Inflammatory macrophage treated with lipopolysaccharide for 4 hours (primary cell): Measurements from ENCODE around the gene PDZRN3.

ENCODE experiments used
- DNase-seq: peaks from one replicate; pipeline ENCODE4 v3.0.0-alpha.2; 2020

The PDZRN3 gene

DNA sequence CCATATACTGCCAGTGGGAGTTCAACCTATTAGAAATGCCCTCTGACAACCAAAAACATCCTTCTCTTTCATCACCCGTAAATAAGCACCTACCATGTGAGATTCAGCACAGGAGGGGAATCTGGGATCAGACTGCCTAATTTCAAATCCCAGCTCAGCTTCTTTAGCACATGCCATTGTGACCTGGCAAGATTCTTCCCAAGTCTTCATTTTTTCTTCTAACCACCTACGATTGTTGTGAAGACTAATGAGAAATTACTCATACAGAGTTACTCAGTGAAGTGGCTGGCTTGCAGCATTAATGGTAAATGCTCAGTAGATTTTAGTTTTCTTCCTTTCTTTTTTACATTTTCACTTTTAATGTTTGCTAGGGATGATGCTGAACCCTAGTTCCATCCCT lies 176.7 kb downstream of the PDZRN3 start:
- peak; percentile 4 for DNase-seq

DNA sequence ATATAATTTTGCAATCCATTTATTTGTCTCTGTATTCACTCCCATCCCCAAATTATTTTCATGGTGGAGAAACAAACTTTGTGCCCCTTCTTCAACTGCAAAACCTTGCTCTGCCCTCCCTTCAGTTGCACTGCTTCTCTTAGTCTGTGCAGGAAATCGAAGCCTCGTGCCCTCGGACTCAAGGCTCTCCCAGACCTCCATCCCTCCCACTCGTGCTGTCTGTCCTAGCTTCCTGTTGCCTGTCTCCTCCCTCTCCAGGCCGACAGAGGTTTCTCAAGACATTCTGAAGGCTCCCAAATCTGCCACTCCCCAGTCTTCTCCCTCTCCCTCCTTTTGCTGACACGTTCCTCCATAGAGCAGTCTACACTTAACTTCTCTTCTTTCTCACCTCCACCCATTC lies 177.6 kb downstream of the PDZRN3 start:
- DNase-seq, result peak; percentile 44

DNA sequence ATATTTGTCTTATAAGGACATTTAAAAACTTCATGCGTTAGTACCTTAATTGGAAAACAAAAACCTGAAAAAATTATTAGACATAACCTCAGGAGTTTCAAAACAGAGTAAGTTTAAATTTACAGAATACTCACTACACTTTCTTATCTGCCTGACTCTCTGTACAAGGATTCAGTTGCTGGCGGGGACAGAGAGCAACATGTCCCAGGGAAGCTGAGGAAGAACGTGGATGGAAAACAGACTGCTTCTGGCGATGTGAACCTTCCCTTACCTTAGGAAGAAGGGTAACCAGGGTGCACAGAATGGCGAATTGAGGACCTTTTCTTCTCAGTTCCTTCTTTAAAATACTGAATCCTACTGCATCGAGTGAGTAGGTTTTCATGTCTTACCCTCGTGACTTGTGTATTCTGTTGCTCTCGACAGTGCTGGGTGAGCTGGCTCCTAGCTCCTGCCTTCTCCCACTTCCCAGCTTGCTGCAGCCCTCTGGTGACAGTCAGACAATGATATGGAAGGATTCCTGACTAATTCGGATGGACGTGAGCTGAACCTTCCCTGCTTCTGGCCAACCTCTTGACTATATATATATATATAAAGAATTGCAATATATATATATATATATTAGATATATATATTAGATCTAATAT lies 178.2 kb downstream of the PDZRN3 start:
- no peak for DNase-seq

DNA sequence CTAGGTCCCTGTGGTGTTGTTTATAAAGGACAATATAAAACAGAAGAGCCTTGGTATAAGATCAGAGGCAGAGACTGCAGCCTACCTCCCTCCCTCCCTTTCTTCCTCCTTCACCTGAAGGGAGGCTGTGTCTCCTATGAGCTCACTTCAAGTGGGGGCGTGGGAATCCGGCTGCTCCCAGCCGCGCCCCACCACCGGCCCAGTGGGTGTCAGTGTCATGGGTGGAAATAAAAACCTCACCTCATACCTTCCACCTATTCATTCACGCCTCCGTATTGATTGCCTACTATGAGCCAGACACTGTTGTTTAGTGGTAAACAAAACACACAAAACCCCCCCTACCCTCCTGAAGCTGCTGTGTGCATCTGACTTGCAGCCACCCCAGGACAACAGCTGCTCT lies 181.9 kb downstream of the PDZRN3 start:
- no peak for DNase-seq

DNA sequence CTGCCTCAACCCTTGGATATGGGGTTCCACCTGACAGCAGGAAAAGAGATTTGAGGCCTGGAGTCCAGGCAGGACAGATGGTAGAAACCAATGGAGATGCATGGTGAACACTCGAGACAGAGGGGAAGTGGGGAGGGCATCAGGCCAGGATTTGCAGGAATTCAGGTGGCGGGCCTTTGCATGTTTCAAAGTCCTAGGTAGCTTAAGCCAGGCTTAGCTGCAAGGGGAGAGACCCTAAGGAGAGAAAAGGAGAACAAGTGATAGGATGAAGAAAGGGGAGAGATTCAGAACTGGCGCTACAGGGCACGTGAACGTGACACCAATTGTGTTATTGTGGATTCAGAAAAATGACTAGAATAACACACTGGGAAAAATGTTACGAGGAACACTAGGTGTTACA lies 182.6 kb downstream of the PDZRN3 start:
- no peak for DNase-seq

DNA sequence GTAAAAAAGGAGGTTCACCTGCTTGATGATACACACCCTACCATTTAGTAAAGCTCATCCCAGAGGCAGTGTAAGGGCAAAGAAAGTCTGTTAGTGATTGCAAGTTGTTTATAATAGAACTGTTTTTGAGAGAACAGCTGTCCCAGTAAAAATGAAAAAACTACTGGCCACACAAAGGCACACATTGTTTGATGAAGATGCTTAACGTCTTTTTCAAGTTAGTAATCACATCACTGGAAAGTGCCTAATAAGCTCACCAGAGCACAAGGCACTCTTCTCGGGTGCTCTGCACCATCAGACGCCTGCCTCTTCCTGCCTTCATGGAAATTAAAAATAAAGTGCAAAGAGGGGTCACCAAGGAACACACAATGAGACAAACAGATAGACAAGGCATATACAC lies 186.9 kb downstream of the PDZRN3 start:
- DNase-seq, result no peak

DNA sequence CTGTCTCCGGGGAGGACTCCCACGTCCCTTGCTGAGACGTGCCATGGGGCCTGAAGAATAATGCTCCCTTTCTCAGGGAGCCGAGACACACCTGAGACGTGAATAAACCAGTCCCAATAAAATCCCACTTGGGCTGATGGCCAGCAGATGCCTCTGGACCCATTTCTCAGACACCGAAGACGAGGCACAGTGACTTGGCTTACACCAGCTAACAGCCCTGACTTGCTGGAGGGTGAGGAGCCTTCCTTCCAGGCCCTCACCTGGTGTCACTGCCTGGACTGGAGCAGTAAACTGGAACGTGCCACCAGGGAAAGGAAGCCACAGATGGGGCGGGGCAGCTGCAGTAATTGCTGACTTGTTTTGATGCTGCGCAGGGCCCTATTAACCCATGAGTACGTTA lies 189.7 kb downstream of the PDZRN3 start:
- DNase-seq, result no peak

DNA sequence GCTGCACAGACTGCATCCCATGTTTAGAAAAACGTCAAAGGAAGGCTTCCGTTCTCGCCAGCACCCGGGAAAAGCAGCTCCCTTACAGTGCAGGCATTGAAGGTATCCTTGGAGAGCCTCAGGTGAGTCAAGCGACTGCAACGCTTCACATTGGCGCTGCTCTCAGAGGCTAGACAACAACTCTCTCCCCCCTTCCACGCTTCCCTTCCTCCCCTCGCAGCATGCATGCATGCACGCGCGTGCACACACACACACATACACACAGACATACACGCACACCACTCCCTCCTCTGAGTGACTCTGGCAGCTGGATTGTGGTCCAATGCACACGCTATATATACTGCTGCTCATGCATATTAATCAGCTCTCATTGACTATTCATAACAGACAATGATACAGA lies 191.1 kb downstream of the PDZRN3 start:
- DNase-seq, result no peak

DNA sequence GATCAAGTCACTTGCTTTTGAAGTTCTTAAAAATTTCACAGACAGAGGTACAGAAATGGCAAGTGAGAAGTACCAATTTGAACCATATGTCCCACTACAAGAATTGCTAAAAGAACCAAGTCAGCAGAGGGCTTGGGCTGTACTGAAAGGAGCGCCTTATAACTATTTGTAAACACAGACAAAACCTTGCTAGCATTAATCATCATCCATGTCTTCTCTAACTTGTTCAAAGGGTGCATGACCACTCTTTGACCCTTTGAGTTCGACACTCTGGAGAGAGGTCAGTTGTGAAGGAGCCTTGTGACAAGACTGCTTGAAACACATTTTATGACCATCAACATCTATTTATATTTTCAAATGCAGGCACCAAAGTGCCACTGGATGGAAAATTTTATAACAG lies 191.7 kb downstream of the PDZRN3 start:
- no peak for DNase-seq

DNA sequence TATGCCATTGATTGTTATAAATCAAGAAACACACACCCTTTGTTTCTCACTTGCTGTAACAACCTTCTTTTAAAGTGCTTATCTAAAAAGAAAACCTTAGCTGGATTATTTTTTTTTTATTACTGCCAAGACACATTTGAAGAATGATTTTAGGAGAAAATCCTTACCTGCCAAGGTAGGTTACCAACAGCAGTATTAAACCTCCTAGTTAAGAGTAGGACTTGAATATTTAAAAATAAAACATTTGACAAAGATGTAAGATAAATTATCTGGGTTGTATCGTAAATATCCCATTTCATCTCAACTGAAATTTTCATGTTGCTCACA lies 192.1 kb downstream of the PDZRN3 start:
- no peak for DNase-seq

DNA sequence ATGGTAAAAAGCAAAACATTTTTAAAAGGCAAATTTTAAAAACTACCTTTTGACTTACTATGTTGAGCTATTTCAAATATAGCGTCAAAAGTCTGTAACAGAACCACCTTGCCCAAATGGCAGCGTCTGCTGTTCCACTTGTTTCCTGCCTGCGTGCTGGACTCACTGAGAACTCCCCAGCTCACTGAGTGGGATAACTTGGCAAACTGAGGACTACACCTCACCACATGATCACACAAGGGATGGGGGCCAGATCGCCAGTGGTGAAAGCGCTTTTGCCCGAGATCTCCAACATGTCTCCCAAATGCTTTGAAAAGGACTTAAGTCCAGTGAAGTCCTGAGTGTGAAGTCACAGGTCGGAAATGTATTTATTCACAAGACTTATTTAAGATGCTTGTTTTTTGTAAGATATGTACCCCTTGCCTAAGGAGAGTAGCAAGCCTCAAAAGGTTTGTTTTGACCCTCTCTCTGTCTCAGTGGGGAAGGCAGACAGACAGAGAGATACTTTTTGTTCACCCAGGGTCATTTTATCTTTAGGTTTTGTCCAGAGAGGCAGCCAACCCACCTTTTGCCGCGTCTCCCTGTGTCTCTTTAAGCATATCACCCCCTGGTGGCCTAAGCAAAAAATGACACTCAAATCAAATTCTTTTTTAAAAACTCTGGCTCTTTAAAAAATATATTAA lies 192.6 kb downstream of the PDZRN3 start:
- DNase-seq, result peak; percentile 36

DNA sequence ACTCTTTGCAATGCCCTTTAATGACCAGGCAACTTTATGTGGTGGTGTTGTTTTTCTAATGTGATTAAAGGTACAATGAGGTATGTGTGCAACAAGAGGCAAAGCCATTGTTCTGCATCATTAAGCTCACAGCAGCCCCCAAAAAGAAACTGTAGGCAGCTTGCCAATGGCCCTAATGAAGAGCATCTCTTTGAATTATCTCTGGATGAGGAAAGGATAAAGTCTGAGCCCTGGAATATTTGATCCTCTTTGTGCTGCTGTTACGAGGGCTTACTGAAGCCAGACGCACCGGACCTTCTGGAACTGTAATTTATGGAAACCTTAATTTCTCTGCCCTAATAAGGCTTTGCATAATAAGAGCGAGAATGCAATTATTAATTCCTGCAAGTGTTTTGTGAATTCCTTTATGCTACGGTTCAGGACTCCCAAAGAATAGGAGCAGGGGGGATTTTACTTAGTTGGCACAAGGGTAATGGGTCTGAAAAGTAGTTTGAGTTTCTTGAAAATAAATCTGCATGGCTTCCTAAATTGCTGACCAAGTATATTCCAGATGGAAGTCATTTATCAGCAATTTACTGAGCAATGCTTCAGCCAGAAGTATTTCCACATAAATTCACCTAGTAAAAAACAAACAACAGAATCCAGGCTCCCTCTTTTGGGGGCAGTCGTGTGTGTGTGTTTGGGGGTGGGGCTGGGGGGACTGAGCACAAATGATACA lies 193.4 kb downstream of the PDZRN3 start:
- DNase-seq, result no peak

DNA sequence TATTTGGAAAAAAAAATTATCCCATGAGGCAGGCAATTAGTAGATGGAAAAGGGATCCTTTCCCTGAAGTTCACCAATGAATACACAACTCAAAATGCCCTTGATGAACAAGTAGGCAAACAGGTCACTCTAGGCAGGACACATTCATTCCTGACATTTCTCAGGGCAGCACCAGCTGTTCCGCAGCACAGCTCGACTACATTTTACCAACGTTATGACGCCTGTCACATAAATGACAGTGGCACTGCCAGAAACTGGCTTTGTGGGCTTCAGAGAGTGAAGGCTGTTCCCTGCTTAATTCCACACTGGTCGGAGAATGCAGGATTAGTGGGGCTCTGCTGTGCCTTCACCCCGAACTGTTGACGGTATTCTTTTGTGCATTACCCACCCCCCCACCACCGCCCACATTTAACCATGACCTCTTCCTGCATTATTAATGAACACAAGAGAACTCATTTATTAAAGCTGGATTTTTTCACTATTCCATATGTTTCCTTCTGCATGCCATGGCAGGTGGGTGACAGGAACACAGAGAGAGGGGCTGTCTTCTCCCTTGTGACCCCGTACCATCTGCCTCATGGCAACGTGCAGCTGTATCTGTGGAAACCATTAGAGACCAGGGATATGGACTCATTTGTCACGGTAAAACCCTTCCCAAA lies 197.6 kb downstream of the PDZRN3 start:
- no peak for DNase-seq

DNA sequence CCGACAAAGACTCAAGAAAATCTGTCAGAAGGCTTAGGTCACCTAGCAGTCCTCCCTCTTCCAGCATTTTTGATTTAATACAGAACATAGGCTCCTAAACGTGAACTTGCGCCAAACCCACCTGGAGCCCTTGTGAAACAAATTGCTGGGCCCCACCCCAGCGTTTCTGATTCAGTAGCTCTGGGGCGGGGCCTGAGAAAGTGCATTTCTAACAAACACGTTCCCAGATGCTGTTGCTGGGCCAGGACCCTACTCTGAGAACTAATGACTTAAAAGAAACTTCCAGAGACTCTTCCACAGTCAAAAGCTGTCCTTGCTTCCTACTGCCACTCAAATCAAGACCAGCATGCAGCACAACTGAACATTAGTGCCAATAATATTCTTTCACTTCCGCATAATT lies 198.1 kb downstream of the PDZRN3 start:
- no peak for DNase-seq

DNA sequence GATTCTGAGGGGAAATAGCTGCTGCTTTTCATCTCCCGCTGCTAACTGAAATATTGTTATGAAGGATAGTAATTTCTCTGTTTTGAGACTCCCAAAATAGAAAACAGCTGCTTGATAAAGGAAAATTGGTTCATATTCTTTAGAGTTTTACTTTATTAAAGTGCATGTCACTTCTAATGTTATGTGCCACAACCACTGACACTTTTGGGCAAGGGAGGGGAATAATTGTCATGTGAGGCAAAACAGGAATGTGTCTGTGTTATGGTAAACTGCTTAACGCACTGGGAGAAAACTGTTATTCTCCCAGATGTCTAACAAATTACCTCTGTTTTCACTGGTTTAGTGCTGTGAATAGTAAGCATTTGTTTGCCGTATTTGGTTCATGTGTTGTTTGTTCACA lies 201.6 kb downstream of the PDZRN3 start:
- DNase-seq, result no peak

DNA sequence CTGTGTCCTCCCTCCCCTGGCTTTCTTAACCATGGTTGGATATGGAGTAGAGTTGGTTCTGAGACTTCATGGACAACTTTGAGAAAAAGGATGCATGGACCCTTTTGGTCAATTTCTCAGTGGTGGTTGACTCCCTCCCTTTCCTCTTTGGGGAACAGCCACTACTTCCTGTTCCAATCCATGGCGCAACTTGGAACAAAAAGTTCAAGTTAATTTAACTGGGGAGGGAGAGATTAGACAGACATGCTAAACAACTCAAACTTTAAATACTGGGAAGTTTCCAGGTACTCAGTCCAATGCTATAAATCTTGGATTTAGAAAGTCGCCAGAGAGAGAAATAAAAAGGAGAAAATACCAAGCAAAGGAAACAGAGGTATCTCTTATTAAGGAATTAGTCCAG lies 202.2 kb downstream of the PDZRN3 start:
- DNase-seq, result no peak

DNA sequence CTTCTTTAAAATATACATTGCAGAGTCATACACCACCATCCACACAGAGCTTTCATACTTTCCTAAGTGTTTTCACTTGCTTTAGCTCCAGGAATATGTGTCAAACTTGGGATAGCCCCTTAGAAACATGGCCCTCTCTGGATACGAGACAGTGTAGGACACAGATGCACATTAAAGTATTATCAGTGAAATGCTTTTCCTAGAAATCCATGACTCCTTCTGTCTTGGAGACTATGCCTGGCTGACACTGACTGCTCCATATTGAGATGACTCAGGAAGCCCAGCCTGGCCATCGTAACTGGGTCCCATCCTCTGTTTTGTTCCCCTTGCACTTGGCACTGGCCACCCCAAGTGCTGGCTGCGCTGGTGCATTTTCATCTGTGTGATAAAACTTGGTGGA lies 204.8 kb downstream of the PDZRN3 start:
- no peak for DNase-seq

DNA sequence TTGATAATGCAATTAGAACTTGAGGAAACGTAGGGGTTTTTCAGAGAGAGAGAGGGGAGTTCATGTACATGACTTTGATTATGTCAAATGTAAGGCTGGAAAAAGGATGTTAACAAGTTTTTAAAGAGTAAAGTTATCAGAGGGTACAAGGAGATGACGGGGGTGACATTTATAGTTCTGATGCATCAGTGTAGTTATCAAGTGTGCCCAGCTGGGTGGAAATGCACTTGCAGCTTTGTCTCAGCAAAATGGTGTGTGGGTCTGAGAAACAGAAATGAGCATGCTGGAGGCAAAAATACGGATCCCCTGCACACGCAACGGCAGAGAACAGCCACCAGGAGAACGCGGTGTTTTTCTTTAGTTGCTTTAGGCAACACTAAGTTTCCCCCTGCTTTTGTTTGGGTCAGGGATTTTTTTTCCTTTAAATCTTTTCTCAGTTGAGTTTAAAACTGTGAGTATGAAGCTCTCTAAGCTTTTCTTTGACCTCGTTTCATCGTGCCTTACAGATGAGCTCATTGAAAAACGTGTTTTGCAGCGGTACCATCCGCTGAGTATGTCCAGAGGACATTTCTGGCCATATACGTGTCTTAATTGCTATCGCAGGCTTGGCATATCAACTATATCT lies 205.4 kb downstream of the PDZRN3 start:
- no peak for DNase-seq

DNA sequence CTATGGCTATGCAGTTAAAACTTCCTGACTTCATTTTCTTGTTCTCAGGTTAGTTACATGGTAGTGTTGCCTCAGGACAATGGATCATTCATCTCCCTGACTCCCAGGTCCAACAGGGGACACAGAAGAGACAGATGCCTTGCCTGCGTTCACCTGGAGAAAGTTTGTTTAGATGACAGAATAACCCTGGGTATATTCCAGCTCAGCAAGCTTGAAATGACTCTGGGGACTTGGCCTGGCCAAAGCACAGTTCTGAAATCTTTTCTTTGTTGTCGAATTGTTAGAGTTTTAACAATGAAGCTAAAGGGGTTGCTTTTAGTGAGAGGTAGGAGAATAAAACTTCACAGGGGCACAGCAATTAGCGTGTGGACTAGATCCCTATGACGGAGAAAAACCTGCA lies 206.1 kb downstream of the PDZRN3 start:
- DNase-seq, result no peak

DNA sequence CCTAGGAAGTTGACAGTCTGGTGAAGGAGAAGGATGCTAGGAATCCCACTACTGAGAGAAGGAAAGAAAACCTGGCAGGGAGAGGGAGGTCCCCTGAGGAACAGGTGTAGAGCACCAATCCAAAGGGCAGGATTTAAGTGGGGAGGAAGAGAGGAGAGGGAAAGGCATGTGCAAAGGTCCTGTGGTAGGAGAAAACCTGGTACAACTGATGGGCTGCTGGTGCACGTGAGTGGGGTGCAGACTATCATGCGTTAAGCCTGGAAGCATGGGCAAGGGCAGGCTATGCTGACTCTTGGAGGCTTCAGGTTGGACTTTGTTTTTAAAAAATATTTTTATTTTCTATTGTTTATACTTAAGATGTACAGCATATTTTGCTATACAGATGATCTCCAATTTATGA lies 209.6 kb downstream of the PDZRN3 start:
- DNase-seq, result no peak

DNA sequence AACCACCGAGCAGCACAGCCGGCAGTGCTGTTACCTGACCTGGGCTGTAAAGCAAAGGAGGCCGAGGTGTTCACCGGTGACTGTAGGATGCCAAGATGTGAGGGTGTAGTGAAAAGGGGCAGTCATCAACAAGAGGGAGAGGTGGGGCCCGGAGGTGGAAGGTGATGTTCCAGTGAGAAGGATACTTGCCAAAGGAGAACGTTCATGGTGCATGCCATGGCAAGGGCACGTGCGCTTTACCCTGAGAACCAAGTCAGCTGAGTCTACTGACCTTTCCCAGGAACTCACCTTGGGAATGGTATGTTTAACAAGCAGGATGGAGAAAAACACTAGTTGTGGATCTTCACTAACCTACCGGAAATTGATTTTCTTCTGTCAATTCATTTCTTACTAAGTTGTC lies 211.1 kb downstream of the PDZRN3 start:
- no peak for DNase-seq

DNA sequence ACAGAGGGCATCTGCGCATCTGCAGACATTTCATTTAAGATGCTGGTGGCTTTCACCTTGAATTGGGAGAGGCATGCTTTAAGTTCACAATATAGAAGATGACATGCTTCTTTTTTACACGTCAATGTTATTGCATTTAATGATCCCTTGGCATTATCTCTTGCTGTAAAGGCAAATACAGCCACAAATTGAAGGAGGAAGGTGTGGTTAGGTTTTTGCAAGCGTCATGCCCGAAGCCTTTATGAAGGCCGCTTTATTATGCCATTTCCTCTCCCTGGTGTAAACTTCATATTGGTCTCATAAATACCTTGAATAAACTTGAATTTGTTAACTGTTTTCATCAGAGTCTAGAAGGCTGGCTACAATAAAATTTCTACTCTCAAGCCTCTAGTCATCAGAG lies 212.7 kb downstream of the PDZRN3 start:
- DNase-seq, result no peak

DNA sequence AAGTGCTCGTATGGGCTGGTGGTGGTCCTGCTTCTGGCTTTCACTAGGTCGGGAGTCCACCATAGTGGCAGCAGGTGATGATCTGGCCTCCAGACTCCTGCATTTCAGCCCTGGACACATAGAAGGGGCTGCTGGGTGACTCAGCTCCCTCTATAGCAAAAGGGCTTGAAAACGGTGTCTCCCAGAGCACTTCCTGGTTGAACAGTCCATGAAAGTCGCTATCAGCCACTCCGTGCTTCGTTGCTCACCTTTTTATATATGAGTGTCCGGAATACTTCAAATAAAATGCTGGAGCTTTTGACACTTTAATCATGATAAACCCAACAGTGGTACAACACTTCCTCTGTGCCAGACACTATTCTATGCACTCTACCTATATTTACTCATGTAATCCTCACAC lies 213.2 kb downstream of the PDZRN3 start:
- no peak for DNase-seq
